GM08714 (cell line): ENCODE data around the gene GABRB3.

Experiments used
- H3K4me3 ChIP-seq: fragments of 200-500 bp; sonication (Bioruptor generic); 2 replicates; pipeline ENCODE4 v1.5.1; 2014; ENCODE audit warnings: mild to moderate bottlenecking, low read length, inconsistent platforms
- ZNF274 ChIP-seq: IDR thresholded peaks from 2 replicates; pipeline ENCODE4 v1.6.1; 2012; ENCODE audit warnings: mild to moderate bottlenecking, low read depth, low read length

The GABRB3 gene

GRCh38 chr15:26673445-26673844 is 99.4 kb downstream of the GABRB3 start:
- TF ChIP-seq ZNF274, result no peak
- H3K4me3 ChIP-seq, result no peak overlapping the region

- H3K4me3 ChIP-seq, result no peak overlapping the region
- no peak for TF ChIP-seq ZNF274
Observed at GRCh38 chr15:26670116-26670515, 102.8 kb downstream of the GABRB3 start.

GRCh38 chr15:26667222-26667988 is 105.5 kb downstream of the GABRB3 start:
- H3K4me3 ChIP-seq, result no peak overlapping the region
- TF ChIP-seq ZNF274, result no peak

- H3K4me3 ChIP-seq, result no peak overlapping the region
- TF ChIP-seq ZNF274, result no peak
Observed at GRCh38 chr15:26665957-26666791, 106.7 kb downstream of the GABRB3 start.

GRCh38 chr15:26662283-26662682 is 110.6 kb downstream of the GABRB3 start:
- no peak for TF ChIP-seq ZNF274
- H3K4me3 ChIP-seq, result no peak overlapping the region

GRCh38 chr15:26661748-26662147 is 111.1 kb downstream of the GABRB3 start:
- H3K4me3 ChIP-seq, result no peak overlapping the region
- TF ChIP-seq ZNF274, result no peak

- H3K4me3 ChIP-seq, result no peak overlapping the region
- no peak for TF ChIP-seq ZNF274
Observed at GRCh38 chr15:26661107-26661506, 111.8 kb downstream of the GABRB3 start.

GRCh38 chr15:26660241-26660640 is 112.6 kb downstream of the GABRB3 start:
- H3K4me3 ChIP-seq, result no peak overlapping the region
- no peak for TF ChIP-seq ZNF274

GRCh38 chr15:26658290-26658689 is 114.6 kb downstream of the GABRB3 start:
- no peak for TF ChIP-seq ZNF274
- H3K4me3 ChIP-seq, result no peak overlapping the region

GRCh38 chr15:26656080-26656479 is 116.8 kb downstream of the GABRB3 start:
- H3K4me3 ChIP-seq, result no peak overlapping the region
- TF ChIP-seq ZNF274, result no peak

- no peak overlapping the region for H3K4me3 ChIP-seq
- TF ChIP-seq ZNF274, result no peak
Observed at GRCh38 chr15:26651909-26652308, 121.0 kb downstream of the GABRB3 start.

GRCh38 chr15:26648676-26649075 is 124.2 kb downstream of the GABRB3 start:
- no peak overlapping the region for H3K4me3 ChIP-seq
- TF ChIP-seq ZNF274, result no peak

- TF ChIP-seq ZNF274, result no peak
- H3K4me3 ChIP-seq, result no peak overlapping the region
Observed at GRCh38 chr15:26644948-26645347, 127.9 kb downstream of the GABRB3 start.

- no peak for TF ChIP-seq ZNF274
- no peak overlapping the region for H3K4me3 ChIP-seq
Observed at GRCh38 chr15:26641144-26641543, 131.7 kb downstream of the GABRB3 start.

GRCh38 chr15:26640601-26641000 is 132.3 kb downstream of the GABRB3 start:
- H3K4me3 ChIP-seq, result no peak overlapping the region
- TF ChIP-seq ZNF274, result no peak
